Lower leg skin (tissue), 4 donors: ENCODE results near the gene CMTM2. TPM values are rescaled to one million over a fixed set of nuclear protein-coding genes. Genes with fewer than 3 reads are reported as not detected.
A peak's percentile ranks its signal among the peaks of the same experiment; 100 is the strongest.

ENCODE experiments used
- DNase-seq, 2 donors: peaks; one replicate each; pipeline ENCODE4 v3.0.0-alpha.2; 2019; ENCODE audit warnings: low spot score in 2 of 2
- H3K4me3 ChIP-seq: fragments of 200-600 bp; sonication (generic); 2 replicates; pipeline ENCODE4 v1.5.1; 2017; ENCODE audit warnings: mild to moderate bottlenecking, low read depth; ENCODE audit not compliant: poor library complexity, severe bottlenecking
- CTCF ChIP-seq, 3 donors: fragments of 450-650 bp; IDR thresholded peaks; one replicate each; pipeline ENCODE4 v1.5.1; 2016; ENCODE audit warnings: antibody characterized with exemption in 3 of 3, mild to moderate bottlenecking in 3 of 3, moderate library complexity in 2 of 3
- POLR2A ChIP-seq, 2 donors: fragments of 450-650 bp; IDR thresholded peaks; one replicate each; pipeline ENCODE4 v1.6.1; 2016 to 2017; ENCODE audit warnings: antibody characterized with exemption in 2 of 2, mild to moderate bottlenecking in 1 of 2, moderate library complexity in 1 of 2
- WGBS, 2 donors: methylation state at CpG; one replicate each; pipeline ENCODE4 v1.1.5; 2018; 5-methylcytosine and 5-hydroxymethylcytosine counted together
- intact Hi-C: fragments of 100-400 bp; cut with DNase I; formaldehyde crosslinking; loops from one replicate; pipeline ENCODE4 v1.15.0; 2023; ENCODE audit warnings: low total_unique reads
- total RNA-seq, 4 donors: library from RNA; depleted of rRNA; stranded (reverse); fragments of >200 nt; gene quantifications; one replicate each; pipeline ENCODE4 v1.1.0, GENCODE V29; 2016

The CMTM2 gene
- under 1 TPM in 1 of 4 donors, not detected in 3; 0.26 TPM for total RNA-seq

GRCh38 chr16:66578651-66579531 is at the start of gene CMTM2:
CMTM2 (plus strand) TSS chr16:66579463; CDS start chr16:66579608, 145 bp downstream.
- no peak within 1 kb of the TSS for H3K4me3 ChIP-seq
- DNase-seq, result no peak
- intact Hi-C loops, result no loop called here
- TF ChIP-seq POLR2A (IDR thresholded peaks at IDR 0.05) (no peak), CTCF (IDR thresholded peaks at IDR 0.05) (no peak)
- WGBS, 2 donors, result 18 to 32% methylated on average over 77 of the region's 77 CpGs

- 94 to 96% methylated on average over 6 of the region's 6 CpGs for WGBS, 2 donors
- intact Hi-C loops, result no loop called here
- no peak for TF ChIP-seq POLR2A (IDR thresholded peaks at IDR 0.05)
- no peak for TF ChIP-seq CTCF (IDR thresholded peaks at IDR 0.05)
- no peak for DNase-seq
- H3K4me3 ChIP-seq, result no peak overlapping the region
Measured at GRCh38 chr16:66529475-66529874, 49.8 kb upstream of the CMTM2 start.

- H3K4me3 ChIP-seq, result no peak overlapping the region
- 57 to 97% methylated on average over 1 of the region's 1 CpG for WGBS, 2 donors
- TF ChIP-seq CTCF (IDR thresholded peaks at IDR 0.05), result no peak
- no peak for TF ChIP-seq POLR2A (IDR thresholded peaks at IDR 0.05)
- intact Hi-C loops, result no loop called here
- DNase-seq, result peak in 1 of 2 donors; percentile 23
Measured at GRCh38 chr16:66534376-66534799, 44.9 kb upstream of the CMTM2 start.

GRCh38 chr16:66536525-66536924 is 42.7 kb upstream of the CMTM2 start:
- TF ChIP-seq CTCF (IDR thresholded peaks at IDR 0.05) (no peak), POLR2A (IDR thresholded peaks at IDR 0.05) (no peak)
- intact Hi-C loops, result no loop called here
- DNase-seq, result peak in 1 of 2 donors; percentile 53
- no peak overlapping the region for H3K4me3 ChIP-seq
- 88 to 94% methylated on average over 4 of the region's 4 CpGs for WGBS, 2 donors

- DNase-seq, result peak in 1 of 2 donors; percentile 70
- no peak overlapping the region for H3K4me3 ChIP-seq
- TF ChIP-seq CTCF (IDR thresholded peaks at IDR 0.05), result no peak
- intact Hi-C loops, result no loop called here
- WGBS, 2 donors, result 93 to 94% methylated on average over 2 of the region's 2 CpGs
Measured at GRCh38 chr16:66537236-66537635, 42.0 kb upstream of the CMTM2 start.
